NCI-H82 treated with DMSO at 0.1 percent for 48 hours (cell line): ENCODE results near the gene PLD6.

Source experiments
- DNase-seq: peaks from one replicate; lab custom pipeline; 2025; ENCODE audit not compliant: unreplicated experiment; lab: John Stamatoyannopoulos, UW

PLD6 gene

DNA sequence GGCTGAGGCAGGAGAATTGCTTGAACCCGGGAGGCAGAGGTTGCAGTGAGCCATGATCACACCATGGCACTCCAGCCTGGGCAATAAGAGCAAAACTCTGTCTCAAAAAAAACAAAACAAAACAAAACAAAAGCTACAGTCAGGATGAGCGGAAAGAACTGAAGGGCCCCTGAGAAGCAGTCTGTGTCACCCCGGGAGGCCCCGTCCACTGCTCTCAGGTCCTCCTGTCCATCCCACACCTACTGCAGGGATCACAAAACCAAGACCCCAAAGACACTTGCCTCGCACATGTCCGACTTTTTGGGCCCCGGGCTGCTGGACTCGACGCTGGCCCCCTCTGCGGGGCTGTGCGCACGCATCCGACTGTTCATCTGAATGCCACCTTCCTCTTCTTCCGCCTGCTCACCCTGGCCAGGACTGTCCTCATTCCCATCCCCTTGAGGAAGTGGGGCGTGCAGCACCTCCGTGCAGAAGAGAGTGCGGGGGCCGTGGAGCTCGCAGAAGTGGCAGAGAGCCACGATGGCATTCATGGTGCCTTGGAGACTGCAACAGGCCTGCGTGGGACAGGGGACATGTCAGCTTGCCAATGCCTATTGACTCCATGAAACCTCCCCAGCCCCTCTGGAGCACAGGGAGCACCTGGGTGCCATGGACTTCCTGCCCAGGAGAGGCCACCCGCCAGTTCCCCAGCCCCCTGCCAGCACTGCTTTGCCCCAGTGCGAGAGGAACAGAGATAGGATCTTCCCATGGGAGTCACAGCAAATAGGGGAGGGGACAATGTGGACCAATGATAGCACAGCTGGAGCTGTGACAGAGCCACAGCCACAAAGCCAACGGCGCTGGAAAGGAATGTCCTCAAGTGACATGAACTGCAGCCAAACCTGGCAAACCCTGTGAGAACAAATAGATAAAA lies 21.7 kb upstream of the PLD6 start:
- DNase-seq, result no peak

DNA sequence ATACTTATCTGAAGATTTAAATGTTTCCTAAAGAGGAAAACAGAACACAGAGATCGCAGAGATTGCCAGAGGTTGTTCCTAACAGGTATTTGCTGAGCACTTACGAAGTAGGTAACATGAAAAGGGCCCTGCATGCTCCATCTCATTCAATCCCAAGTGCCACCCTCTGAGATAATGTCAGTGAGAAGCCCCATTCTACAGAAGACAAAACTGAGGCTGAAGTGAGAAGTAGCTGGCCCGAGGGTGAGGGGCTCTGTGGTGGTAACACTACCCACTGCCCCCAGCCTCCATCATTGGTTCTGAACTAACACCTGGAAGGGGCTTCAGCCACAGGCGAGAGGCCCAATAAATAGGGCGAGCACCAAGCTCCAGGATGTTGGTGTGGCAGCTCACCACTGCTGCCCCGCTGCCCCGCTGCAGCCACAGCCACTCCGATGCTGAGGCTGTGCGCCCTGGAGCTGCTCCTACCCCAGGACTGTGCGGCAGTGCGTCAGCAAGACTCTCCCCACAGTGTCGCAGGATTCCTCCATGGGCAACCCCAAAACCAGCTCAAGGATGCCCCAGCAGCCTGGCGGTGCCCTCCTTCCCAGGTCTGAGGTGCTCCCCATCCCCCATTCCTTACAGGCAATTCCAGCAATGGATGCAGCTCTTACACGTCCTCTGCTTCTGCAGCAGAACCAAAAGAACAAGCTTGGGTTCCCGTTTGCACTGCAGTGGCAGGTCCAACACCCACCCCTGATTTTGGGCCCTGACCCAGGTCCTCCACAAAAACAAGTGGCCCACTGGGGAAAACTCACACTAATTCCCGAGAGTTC lies 20.5 kb upstream of the PLD6 start:
- DNase-seq, result no peak

DNA sequence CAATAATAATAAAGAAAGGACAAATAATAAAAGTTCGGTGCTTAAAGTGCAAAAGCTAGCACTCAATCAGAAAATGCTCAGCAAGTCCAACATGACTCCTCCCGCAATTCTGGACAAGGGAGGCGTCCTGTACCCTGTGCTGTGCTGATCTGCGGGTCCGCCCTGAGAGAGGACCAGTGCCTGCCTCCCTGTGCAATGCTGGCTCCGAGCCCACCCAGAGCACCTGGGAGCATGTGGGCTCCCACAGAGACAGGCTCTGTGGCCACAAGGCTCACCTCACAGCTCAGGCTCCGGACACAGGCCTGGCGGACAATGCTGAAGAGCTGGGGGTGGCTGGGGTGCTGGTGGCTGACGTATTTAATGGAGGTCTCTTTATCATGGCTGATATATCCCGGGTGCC lies 19.8 kb upstream of the PLD6 start:
- no peak for DNase-seq

DNA sequence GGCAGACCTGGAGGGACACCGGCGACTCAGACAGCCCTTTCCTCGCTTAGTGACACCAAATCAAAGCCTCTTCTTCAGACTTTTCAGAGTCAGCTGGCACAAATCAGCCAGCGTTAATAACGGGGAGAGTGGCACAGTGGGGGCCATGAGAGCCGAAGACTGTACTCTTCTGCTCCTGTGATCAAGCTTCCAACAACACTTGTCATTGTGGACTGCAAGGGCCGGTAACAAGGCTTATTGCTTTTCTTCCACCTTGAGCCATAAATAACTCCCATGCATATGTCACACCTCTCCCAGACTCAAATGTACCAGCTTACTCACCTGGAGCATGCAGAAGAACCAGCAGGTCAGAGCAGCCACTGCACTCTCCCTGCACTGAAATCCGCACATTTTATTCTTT lies 18.0 kb upstream of the PLD6 start:
- no peak for DNase-seq

DNA sequence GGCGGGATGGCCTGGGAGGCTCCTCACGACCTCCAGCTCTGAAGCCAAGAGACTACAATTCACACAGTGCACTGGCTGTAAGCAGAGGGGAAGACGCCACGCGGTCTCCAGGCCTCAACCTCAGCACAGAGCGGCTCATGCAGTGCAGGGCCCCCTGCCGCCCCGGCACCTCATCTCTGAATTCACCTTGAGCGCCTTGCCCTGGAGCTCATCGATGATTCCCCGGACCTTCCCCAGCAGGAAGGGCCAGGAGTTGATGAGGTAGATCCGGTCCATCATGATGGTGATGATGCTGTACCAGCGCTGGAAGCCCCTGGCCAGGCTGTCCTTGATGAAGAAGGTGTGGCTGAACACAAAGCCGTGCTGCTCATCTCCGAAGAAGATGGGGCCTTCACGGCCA lies 17.6 kb upstream of the PLD6 start:
- DNase-seq, result no peak

DNA sequence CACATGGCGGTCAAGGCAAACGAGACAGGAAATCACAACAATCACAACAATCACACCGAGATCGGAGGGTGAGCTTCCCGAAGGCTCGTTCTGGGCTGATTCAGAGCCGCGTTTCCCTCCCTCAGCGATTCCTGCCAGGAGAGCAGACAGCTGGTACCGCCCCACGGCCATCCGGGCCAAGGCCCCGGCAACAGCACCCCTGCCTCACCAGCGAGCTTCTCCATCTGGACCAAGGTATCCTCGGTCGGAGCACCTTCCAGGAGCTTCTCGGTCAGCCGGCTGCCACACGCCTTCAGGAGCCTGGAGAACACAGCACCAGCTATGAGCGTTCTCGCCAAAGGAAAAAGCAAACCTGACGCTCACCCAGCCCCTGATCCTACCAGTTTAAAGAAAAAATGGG lies 15.2 kb upstream of the PLD6 start:
- no peak for DNase-seq

DNA sequence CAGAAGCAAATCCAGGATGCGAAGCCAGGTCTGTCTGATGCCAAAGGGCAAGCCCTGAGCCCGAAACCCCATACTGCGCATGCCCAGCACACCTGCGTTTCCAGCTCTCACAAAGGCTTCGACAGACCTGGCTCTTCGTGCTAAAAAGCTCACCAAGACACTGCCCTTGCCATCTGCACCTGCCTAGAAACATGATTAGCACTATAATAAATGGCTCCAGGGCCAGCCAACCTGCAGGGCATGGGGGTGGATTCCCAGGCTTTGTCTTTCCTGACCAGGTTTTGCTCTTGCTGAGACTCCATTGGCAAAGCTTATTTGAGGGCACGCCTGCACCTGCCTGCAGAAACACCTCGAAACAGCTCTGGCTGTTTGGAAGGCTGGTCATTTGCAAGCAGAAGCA lies 14.4 kb upstream of the PLD6 start:
- no peak for DNase-seq

DNA sequence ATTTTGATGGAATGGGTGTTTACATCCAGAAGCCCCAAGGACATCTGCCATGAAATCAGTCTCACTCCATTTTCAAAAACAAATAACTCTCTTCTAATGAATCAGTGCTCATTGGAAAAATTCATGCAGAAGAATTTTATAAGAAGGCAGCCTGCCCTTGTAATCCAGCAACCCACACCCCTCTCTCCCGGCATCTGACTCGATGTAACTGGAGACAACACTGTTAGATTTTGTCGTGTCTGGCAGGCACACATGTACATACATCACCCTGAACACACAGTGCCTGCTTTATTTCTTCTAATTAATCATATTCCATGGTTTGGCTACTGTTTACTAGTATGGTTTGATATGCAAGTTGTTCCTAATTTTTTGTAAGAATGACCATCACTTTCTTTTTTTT lies 11.9 kb upstream of the PLD6 start:
- no peak for DNase-seq

DNA sequence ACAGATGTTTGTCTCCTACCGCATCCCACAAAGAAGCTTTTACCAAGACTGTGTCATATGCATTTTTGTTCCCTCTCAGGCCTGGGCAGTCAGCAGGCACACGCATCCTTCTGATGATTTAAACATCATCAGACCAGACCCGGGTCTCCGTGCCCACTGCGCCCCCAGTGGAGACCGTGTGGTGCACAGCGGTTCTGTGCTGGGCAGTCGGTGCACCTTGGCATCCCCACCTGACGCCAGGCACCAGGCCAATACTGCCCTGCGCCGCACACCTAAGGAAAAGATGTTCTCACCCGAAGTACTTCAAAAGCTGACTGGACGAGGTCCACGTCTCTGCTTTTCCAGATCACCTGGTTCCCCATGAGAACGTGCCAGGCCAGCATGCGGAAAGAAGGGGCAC lies 10.6 kb upstream of the PLD6 start:
- no peak for DNase-seq

DNA sequence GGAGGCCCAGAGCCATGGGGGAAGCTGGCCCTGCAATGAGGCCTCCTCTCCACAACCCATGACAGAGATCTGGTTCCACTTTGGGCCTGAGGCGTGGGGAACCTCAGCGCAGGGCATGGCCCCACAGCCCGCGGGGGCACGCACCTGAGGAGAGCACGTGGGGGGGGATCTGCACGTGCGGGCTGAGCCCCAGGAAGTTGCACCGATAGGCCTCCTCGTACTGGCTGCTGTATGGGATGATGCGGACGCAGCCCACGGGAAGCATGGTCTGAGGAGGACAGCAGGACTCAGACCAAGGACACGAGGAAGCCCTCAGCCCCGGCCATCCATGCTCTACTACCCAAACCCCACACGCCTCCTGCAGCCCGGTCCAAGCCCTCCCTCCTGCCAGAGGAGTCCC lies 10.1 kb upstream of the PLD6 start:
- no peak for DNase-seq

DNA sequence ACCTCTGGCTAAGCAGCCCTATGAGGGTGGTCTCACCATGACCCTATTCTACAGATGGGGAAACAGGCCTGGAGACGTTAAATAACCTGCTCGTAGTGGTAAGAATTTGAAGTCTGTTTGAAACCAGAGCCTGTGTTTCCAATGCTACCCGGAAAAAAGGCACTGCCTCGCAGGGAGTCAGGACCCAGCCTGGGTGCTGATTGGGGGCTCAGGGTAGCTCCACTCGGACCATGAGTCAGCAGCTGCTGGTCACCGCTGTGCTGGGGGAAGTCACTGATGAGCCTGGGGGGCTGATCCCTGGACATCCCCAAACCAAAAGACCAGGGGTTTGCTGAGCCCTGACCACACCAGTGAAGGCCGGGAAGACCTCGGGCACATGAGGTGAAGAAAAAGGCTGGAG lies 9.4 kb upstream of the PLD6 start:
- no peak for DNase-seq

DNA sequence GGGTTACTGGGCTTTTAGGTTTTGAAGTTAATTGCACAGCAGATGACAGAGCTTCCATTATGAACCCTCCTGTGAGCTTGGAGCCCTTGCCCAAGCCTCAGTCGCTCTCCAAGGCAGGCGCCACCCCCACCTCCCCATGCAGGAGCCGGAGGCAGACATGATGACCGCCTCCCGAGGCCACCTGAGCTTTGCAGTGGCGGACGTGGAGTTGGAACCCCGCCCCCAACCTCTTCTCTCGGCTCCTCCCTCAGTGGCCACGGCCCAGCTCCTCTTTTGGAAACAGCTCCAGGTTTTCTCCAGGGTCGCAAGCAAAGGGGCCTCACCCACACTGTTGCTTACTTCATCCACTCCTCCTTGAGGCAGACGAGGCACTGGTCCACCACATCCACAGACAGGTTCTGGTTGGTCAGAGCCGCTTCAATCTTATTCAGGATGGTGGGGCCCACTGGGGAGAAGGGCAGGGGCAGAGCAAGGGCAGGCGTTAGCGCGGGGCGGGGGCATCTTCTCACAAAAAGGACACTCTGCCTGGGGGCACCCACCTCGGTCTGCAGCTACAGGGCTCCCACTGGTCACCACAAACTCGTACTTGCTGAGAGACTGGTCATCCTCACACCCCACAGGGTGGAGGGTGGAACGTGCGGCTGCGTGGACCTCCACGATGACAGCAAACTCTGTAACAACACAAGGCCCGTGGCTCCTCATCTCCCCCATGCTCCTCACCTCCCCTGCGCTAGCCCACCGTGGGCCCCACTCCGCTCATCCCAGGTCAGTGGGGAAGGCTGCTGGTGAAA lies 8.7 kb upstream of the PLD6 start:
- DNase-seq, result no peak

DNA sequence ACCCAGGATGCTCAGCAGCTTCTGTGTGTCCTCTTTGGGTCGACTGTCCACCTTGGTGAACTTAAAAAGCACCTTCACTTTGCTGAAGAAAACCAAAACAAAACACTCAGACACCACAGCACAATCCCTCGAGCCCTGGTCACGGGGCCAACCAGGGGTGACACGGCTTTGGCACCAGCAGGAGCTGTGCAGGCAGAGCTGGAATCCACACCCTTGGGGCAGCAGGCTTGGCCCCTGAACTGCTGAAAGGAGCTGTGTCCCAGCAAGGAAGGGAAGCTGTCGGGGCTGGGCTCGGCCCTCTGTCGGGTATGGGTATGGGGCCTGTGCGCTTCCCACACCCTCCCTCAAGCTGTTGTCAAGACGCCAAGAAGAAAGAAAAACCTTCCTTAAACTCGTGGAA lies 7.6 kb upstream of the PLD6 start:
- no peak for DNase-seq

DNA sequence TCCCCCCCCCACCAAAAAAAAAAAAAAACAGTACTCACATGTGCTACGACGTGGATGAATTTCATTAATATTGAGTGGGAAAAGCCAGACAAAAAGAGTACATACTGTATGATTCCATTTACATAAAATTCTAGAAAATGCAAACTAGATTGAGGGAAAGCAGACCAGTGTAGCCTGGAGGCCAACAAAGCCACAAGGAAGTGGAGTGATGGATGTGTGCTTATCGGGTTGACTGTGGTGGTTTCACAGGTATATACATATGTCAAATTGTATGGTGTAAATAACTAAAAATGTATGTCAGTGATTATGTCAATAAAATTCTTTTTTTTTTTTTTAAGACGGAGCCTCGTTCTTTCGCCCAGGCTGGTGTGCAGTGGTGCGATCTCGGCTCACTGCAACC lies 1.9 kb upstream of the PLD6 start:
- DNase-seq, result no peak

DNA sequence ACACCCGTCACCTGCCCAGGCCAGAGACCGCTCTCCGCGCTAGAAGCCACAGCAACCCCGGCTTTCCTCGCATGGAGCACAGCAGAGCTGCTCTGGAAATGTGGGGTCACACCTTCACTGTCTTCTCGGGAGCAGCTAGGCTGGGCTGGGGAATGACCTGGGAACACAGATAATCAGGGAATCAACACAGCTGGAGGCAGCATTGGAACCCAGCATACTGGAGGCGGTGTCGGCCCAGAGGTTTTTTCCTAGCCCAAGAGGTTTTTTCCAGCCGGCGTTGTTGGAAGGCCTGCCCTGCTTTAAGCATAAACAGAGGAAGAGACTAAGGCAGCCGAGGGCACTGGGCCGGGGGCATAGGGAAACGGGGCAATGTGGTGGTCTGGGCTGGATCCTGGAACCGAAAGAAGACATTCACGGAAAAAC lies 791 bp upstream of the PLD6 start:
- no peak for DNase-seq

DNA sequence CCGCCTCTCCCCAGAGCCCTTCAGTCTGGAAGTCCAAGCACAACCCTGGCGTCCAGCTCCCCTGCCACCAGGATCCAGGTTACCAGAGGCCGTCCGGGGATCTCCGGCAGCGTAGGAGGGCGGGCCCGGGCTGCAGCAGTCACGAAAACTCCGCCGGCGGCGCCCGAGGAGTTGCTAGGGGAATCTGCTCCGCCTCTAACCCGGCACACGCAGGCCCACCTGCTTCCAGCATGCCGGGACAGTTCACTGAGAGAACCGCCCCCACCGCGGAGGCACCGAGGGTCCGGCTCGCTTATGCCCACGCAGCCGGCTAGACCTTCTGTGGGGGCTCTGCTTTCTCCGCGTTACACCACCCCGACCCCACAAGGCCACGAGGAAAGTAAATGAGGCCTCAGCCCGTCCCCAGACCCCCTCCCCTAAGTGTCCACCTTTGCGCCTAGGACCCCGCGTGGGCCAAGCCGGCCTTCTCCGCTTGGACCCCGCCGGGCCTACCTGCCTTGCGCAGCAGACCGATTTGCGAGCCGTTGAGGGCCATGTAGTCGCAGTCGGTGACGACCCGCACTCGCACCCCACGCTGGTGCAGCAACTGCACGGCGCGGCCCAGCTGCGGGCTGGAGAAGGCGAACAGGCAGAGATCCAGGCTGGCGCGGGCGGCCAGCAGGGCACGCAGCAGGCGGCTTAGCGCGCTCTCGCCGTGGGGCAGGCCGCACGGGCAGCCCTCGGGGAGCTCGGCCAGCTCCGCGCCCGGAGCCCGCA lies 587 bp downstream of the PLD6 start:
- no peak for DNase-seq

DNA sequence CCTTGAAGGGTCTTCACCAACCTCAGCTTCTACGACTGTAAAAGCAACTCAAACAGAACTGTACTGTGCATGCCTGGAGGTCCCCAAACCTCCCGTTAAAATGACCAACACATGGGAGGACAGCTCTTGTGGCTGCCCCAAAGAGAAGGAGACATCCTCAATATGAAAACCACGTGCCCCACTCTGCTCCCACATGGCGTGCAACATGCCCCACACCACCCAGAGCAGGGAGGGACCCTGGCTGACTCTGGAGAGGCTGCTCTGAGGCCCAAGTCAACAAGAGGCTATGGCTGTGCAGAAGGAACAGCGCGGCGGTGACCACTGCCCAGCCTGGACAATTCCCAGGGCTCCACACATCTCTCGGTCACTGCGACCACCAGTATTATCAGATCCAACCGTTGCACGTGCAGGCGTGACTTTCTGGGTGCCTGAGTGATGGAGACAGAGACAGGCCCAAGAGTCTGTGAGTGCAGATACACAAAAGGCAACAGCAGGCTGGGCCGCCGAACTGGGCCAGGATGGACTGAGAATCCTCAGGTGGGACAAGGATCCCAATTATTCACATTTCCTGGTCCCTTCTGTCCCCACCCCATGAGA lies 1.4 kb downstream of the PLD6 start:
- DNase-seq, result no peak

DNA sequence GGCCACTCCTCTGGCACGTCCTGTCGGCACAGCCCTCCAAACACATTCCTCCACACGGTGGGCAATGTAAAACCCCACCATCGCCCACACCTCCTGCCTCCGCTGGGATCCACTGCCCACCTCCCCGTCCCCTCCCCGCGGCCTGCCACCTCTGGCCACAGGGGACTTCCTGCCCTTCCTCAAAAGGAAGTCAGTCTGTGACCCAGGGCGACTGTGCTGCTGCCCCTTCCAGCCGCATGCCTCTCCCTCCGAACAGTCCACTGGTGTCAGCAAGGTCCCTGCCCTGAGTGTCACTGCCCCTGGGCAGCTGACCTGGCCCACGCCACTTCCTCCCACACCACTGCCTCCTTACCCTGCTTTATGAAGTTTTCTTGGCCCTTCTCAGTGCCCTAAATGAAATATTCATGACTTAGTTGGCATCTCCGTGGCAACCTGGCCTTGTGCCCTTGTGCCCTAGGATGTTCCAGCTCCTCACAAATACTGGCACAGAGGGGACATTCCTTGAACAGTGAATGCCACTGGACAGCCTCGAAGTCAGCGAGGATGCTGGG lies 2.0 kb downstream of the PLD6 start:
- DNase-seq, result no peak

DNA sequence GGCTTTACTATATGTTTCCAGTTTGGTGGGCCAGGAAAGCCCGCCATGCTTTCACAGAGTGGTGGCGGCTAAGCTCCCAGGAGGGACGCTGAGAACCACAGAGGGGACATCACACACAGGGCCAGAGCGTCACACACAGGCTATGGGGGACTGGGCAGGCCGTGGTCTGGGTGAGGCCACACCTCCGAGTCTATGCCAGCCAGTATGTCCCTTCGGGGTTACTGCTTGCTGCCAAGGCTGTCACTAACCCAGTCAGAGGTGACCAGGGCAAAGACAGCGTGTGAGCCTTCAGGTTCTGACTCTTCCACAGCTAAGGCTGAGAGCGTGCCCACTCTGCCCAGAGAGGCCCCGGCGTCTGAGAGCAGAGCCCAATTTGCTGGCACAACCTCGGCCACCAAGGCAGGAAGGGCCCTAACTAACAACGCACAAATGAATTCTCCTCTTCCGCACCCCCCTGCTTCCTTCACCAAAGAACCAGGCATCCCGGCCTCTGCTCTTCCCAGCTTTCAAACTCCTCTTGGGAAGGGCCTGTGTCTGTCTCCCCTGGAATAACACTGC lies 2.9 kb downstream of the PLD6 start:
- DNase-seq, result no peak

DNA sequence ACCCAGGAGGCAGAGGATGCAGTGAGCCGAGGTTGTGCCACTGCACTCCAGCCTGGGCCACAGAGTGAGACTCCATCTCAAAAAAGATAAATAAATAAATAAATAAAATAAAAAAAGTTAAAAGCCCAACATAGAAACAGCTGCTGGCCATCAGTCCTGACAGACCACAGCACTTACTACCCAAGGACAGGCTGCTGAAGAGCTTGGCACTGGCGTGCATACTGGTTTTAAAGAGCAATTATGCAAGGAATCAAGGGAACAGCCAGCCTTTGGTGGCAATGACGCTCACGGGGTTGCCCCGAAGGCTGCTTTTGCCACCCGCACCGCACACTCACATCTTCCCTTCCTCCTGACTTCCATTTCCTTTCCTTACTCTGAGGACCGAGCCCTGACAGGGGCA lies 4.2 kb downstream of the PLD6 start:
- DNase-seq, result no peak
